SK-N-MC (cell line): ENCODE data around the gene MPHOSPH9.
A peak's percentile ranks its signal among the peaks of the same experiment; 100 is the strongest.

Experiments used
- DNase-seq: peaks from one replicate; pipeline ENCODE4 v3.0.0-alpha.2; 2011; ENCODE audit warnings: low read depth, low spot score
- H3K27ac ChIP-seq: fragments of 200-600 bp; sonication (generic); 2 replicates; pipeline ENCODE4 v1.5.1; 2016; ENCODE audit warnings: mixed run types
- H3K36me3 ChIP-seq: fragments of 200-600 bp; sonication (generic); 2 replicates; pipeline ENCODE4 v1.6.1; 2017; ENCODE audit warnings: antibody characterized with exemption, low read length, mixed read lengths; ENCODE audit not compliant: insufficient read depth
- H3K4me3 ChIP-seq: fragments of 200-600 bp; sonication (generic); 2 replicates; pipeline ENCODE4 v1.5.1; 2016
- H3K9ac ChIP-seq: fragments of 200-600 bp; sonication (generic); 2 replicates; pipeline ENCODE4 v1.8.0; 2017; ENCODE audit warnings: mixed run types, mixed read lengths; ENCODE audit not compliant: insufficient read length
- H3K9me3 ChIP-seq: fragments of 200-600 bp; sonication (generic); 2 replicates; pipeline ENCODE4 v1.6.1; 2017; ENCODE audit warnings: low read depth, mild to moderate bottlenecking, antibody characterized with exemption, low read length, moderate library complexity, mixed read lengths
- EZH2 ChIP-seq: fragments of 200-600 bp; sonication (generic); IDR thresholded peaks from one replicate; pipeline ENCODE4 v1.6.1; 2017; ENCODE audit warnings: antibody characterized with exemption
- FOXP2 ChIP-seq: optimal IDR thresholded peaks from 2 replicates; pipeline ENCODE3; 2011; ENCODE audit warnings: mild to moderate bottlenecking, moderate library complexity; ENCODE audit not compliant: insufficient read depth; ENCODE audit errors: extremely low read length, control extremely low read depth
- POLR2AphosphoS5 ChIP-seq: IDR thresholded peaks from 2 replicates; pipeline ENCODE4 v1.6.1; 2012; ENCODE audit warnings: mild to moderate bottlenecking, low read depth, low read length, borderline replicate concordance

The MPHOSPH9 gene

GRCh38 chr12:123232807-123233504 lies at the start of gene MPHOSPH9, which contains the start of gene MTRFR:
Gene MPHOSPH9, minus strand, starts transcription at chr12:123233141. Its CDS starts 2,777 bp downstream, at chr12:123230364.
Gene MTRFR, plus strand, starts transcription at chr12:123233436. Its CDS starts 20,239 bp downstream, at chr12:123253675.
- peaks cover 12% of the 10 kb centered on the region for H3K36me3 ChIP-seq
- peak within 1 kb of the TSS; percentile 87 for H3K27ac ChIP-seq
- peak within 1 kb of the TSS; percentile 94 for H3K9ac ChIP-seq
- DNase-seq, result peak; percentile 99
- H3K9me3 ChIP-seq, result no peaks in the 10 kb centered on the region
- TF ChIP-seq POLR2AphosphoS5, result peak; percentile 99
- no peak for TF ChIP-seq FOXP2
- TF ChIP-seq EZH2, result no peak
- H3K4me3 ChIP-seq, result peak within 1 kb of the TSS; percentile 93

- H3K36me3 ChIP-seq, result no peaks in the 10 kb centered on the region
- H3K27ac ChIP-seq, result no peak overlapping the region
- no peak for DNase-seq
- H3K9ac ChIP-seq, result no peak overlapping the region
- no peak overlapping the region for H3K4me3 ChIP-seq
- TF ChIP-seq FOXP2 (no peak), POLR2AphosphoS5 (no peak), EZH2 (no peak)
- H3K9me3 ChIP-seq, result no peaks in the 10 kb centered on the region
These were observed 49.2 kb upstream of the MPHOSPH9 start for GRCh38 chr12:123282111-123282510.

- no peaks in the 10 kb centered on the region for H3K36me3 ChIP-seq
- H3K27ac ChIP-seq, result no peak overlapping the region
- TF ChIP-seq FOXP2 (no peak), POLR2AphosphoS5 (no peak), EZH2 (no peak)
- no peak overlapping the region for H3K9ac ChIP-seq
- H3K9me3 ChIP-seq, result no peaks in the 10 kb centered on the region
- no peak for DNase-seq
- no peak overlapping the region for H3K4me3 ChIP-seq
These were observed 48.0 kb upstream of the MPHOSPH9 start for GRCh38 chr12:123280971-123281370.

GRCh38 chr12:123278101-123278627 lies 45.2 kb upstream of the MPHOSPH9 start:
- Histone ChIP-seq H3K9me3 (no peaks in the 10 kb centered on the region), H3K4me3 (no peak overlapping the region), H3K27ac (no peak overlapping the region), H3K9ac (no peak overlapping the region), H3K36me3 (no peaks in the 10 kb centered on the region)
- TF ChIP-seq FOXP2 (no peak), POLR2AphosphoS5 (no peak), EZH2 (no peak)
- no peak for DNase-seq

- H3K9ac ChIP-seq, result no peak overlapping the region
- no peak overlapping the region for H3K27ac ChIP-seq
These were observed 40.2 kb upstream of the MPHOSPH9 start for GRCh38 chr12:123273166-123273565.

GRCh38 chr12:123271001-123271668 lies 38.2 kb upstream of the MPHOSPH9 start:
- no peak for DNase-seq
- Histone ChIP-seq H3K36me3 (no peaks in the 10 kb centered on the region; the same call in 1 of the 2 replicates), H3K27ac (no peak overlapping the region), H3K4me3 (peak overlapping the region; percentile 83), H3K9me3 (no peaks in the 10 kb centered on the region), H3K9ac (peak overlapping the region; percentile 74)
- TF ChIP-seq EZH2 (no peak), POLR2AphosphoS5 (no peak), FOXP2 (no peak)

More at GRCh38 chr12:123273166-123273565, 40.2 kb upstream of the MPHOSPH9 start:
- no peak for DNase-seq
- no peak overlapping the region for H3K4me3 ChIP-seq
- H3K9me3 ChIP-seq, result no peaks in the 10 kb centered on the region
- TF ChIP-seq EZH2 (no peak), POLR2AphosphoS5 (no peak), FOXP2 (no peak)
- no peaks in the 10 kb centered on the region for H3K36me3 ChIP-seq

- Histone ChIP-seq H3K36me3 (no peaks in the 10 kb centered on the region; the same call in 1 of the 2 replicates), H3K9ac (peak overlapping the region; percentile 74), H3K4me3 (peak overlapping the region; percentile 83), H3K27ac (no peak overlapping the region), H3K9me3 (no peaks in the 10 kb centered on the region)
- DNase-seq, result no peak
- no peak for TF ChIP-seq POLR2AphosphoS5
- TF ChIP-seq FOXP2, result no peak
- no peak for TF ChIP-seq EZH2
These were observed 37.5 kb upstream of the MPHOSPH9 start for GRCh38 chr12:123270214-123271000.
